HG03097 (cell line): ENCODE data around the gene SHANK3.

Source experiments
- ATAC-seq: cut with Tn5 transposase; IDR thresholded peaks from one replicate; pipeline ENCODE4 v1.9.1; 2021; ENCODE audit not compliant: unreplicated experiment, low FRiP score

SHANK3 gene

DNA sequence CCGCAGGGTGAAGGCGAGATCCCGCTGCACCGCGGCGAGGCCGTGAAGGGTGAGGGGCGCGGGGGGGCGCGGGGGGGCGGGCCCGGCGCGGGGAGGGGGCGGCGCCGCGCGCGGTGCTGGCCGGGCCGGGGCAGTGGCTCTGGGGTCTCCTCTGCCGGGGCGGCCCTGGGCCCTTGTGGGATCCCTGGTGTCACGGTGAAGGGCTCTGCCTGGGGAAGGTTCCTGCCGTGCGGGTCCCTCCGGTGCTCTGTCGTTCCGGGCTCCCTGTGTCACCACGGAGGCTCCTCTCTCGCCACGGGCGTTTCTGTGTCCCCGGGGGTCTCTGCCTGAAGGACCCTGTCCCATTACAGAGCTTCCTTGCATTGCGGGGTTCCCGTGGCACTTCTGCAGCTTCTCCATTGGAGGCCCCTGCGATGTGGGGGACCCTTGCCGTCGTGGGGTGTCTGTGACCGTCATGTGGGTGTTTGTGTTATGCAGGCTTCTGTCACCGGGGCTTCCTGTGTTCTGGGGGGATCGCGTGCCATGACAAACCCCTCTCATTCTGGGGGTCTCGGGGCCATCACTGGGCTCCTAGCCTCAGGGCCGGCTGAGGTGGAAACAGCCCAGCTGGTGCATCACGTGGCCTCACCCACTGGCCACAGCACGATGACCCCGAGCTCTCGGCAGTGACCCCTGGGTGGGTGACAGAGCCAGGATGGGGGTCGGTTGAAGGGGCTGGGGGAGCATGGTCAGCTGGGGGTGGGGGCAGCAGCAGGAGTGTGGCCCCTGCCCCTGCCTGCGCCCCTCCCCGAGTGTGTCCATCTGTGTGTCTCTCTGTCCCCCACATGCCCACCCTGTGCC lies 25.3 kb downstream of the SHANK3 start:
- no peak for ATAC-seq

- ATAC-seq, result no peak
These were observed 25.9 kb downstream of the SHANK3 start for GRCh38 chr22:50698546-50698945.

DNA sequence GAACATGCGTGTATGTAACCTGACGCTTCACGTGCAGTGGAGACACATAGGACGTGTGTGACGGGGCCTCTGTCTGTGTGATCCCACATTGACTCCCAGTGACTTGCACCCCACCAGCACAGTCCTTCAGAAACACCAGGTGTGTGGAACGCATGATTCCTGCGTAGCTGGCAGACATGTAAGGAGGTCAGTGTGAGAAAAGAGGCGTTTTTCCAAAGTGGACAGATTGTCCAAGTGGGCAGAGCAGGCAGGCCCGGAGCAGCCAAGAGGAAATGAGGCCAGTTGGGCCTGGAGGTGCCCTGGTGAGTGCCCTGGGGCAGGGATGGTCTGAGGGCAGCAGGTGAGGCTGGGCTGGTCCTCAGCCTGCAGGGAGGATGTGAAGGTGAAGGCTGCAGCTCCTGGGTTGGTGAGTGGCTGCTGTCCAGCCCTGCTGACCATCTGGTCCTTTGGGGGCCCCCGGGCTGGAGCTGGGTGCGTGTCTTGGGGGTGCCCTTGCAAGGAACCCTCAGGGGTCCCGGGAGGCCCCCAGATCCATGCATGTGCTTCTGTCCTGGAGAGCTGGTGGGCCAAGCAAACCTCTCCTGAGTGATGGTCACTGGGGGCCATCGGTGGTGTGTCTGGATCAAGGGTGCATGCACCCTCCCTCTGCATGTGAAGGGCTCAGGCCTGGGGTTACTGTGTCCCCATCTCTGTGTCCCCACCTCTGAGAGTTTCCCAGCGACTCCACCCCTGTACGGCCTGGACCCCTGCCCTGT lies 26.6 kb downstream of the SHANK3 start:
- no peak for ATAC-seq

DNA sequence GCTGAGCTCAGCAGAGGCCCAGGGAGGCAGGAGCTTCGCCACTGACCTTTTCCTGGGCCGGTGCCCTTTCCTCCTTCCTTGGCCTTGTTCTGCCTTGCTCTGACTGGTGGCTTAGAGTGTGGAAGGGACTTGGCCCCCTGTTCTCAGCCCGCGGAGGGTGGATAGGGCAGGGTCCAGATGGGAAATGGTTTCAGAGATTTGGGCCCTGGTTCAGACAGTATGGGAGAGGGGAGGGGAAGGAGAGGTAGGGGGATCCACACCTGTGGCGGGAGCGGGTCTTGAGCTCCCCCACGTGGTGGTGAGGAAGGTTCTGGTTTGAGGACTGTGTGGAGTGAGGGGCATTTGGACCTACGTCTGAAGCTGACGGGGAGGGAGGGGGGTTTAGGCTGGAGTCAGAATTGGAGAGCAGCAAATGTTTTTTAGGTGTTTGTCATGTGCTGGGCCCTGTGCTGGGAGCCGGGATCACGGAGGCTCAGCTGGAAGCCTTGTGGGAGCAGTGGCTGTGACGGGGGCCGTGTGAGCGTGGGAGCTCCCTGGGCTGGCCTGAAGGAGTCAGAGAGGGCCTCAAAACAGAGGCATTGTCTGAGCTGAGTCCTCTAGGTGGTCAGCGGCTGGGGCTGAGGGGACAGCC lies 27.2 kb downstream of the SHANK3 start:
- no peak for ATAC-seq

GRCh38 chr22:50700387-50701075 lies 27.9 kb downstream of the SHANK3 start:
- ATAC-seq, result no peak

GRCh38 chr22:50701076-50701419 lies 28.4 kb downstream of the SHANK3 start:
- ATAC-seq, result no peak

DNA sequence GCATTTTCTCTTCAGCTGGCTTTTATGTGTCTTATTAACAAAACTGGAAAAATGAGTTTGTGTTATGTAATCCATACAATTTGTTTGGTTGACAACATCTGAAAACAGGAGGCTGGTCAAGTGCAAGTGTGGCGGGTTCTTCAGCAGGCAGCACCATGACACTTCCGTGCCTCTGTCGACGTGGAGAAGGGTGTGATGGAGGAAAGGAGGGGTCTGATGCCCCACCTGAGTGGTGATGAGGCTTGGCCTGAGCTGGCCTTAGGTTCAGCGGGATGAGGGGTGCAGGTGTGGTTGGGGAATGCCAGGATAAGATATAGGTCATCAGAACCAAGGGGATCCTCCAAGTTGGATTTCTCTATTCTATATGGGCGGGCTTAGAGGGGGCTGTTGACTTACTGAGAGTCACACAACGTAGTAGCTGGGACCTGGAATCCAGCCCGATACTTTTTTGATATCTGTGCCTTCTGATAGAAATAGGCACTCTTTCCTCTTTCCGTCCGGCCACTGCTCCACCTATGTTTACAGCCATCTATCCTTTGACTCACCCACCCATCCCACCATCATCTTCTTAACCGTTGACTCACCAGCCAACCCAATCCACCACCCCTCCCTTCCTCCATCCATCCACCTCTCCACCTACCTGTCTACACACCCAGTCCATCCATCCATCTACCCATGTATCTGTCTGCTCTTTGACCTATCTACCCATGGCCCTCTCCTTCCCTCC lies 29.0 kb downstream of the SHANK3 start:
- no peak for ATAC-seq

GRCh38 chr22:50702261-50702671 lies 29.6 kb downstream of the SHANK3 start:
- ATAC-seq, result no peak

- ATAC-seq, result no peak
These were observed 30.4 kb downstream of the SHANK3 start for GRCh38 chr22:50702821-50703725.

- no peak for ATAC-seq
These were observed 31.3 kb downstream of the SHANK3 start for GRCh38 chr22:50703726-50704509.

- no peak for ATAC-seq
These were observed 32.0 kb downstream of the SHANK3 start for GRCh38 chr22:50704510-50705218.

DNA sequence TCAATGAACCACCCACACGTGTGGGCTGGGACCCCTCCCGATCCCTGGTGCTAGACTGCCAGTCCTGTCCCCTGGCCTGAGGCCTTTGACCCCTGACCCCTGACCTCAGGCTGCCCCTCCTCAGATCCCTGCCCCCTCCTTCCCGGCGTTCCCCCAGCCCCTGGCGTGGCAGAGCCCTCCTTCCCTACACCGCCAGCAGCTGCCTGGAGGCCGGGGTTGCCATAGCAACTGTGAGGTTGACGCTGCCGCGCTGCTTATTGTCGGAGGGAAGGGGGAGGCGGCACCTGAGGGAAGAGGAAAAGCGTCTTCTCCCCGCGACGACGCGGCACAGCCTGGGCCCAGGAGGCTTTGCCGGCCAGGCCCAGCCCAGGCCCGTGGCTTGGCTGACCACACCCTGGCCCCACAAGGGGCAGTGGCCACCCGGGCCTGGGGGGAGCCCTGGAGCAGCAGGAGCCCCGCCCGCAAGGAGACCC lies 32.6 kb downstream of the SHANK3 start:
- ATAC-seq, result no peak

DNA sequence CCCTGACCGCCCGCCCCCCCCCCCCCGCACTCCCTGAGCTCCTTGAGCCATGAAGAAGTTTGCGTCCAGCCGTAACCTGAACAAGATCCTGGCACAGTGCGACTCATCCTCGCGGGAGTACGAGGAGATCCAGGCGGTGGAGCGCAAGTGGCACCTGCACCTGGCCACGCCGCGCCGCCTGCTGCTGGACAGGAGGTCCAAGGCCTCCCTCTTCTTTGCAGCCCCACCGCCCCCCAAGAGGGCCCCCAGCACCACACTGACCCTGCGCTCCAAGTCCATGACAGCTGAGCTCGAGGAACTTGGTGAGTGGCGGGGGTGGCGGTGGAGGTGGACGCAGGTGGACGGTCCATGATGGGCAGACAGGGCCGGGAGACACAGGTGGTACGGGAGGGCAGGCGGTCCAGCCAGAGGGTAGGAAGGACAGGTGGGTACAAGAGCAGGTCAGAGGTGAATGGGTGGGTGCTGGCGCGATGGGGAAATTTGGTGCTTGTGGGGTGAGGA lies 33.3 kb downstream of the SHANK3 start:
- no peak for ATAC-seq

DNA sequence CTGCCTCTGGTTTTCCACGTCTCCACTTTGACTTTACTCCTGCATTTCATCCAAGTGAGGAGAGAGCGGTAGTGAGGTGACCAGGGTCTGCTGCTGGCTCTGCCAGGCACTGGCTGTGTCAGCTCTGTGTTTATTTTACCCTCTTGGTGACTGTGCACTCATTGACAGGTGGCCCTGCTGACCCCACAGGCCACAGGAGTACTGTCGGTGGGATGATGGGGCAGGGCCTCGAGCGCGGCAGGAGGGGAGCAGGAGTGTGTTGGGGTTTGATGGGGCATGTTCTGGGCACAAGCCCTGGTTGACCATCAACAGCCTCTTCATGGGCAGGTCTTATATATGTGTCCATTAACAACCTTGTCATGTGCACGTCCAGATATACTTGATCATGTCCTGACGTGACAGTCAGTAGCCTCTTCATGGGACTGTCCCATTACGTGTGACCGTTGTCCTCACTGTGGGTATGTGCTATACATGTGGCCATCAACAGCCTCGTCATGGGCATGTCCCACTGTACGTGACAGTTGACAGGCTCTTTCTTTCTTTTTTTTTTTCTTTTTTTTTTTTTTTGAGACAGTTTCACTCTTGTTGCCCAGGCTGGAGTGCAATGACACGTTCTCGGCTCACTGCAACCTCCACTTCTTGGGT lies 34.0 kb downstream of the SHANK3 start:
- no peak for ATAC-seq

DNA sequence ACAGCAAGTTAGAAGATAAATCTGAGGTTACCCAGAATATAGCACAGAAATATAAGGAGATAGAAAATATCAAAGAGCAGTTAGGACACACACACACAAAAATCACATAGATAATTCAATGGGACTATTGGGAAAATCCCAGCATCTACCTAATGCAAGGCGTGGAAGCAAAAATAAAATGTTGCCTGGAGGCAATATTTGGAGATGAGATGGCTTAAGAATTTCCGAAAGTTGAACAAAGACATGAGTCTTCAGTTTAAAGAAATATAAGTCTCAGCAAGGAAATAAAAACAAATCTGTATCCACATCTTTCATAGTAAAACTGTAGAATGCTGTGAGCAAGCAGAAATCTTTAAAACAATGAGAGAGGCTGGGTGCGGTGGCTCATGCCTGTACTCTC lies 35.9 kb downstream of the SHANK3 start:
- no peak for ATAC-seq

DNA sequence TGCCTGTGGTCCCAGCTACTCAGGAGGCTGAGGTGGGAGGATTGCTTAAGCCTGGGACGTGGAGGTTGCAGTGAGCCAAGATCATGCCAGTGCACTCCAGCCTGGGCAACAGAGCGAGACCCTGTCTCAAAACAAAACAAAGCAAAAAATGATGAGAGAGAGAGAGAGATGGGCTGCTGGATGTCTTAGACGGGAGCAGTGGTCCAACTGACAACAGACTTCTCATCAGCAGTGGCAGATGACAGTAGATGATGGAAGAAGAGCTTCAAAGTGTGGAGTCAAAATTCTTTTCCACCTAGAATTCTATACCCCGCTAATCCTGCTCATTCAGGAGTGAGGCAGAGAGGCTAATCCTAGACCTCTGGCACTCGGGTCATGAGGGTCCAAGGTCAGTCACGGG lies 36.4 kb downstream of the SHANK3 start:
- ATAC-seq, result no peak

GRCh38 chr22:50710221-50710620 lies 37.6 kb downstream of the SHANK3 start:
- no peak for ATAC-seq
